MV-4-11 (cell line): ENCODE measurements around the gene DHX40.
A peak's percentile ranks its signal among the peaks of the same experiment; 100 is the strongest.
"Not testable (repeated sequence)": the region's sequence is repeated elsewhere in the genome, so short reads cannot be mapped to it uniquely, and the experiment has no call there.

Source experiments
- DNase-seq: peaks from one replicate; lab custom pipeline; 2025; lab: John Stamatoyannopoulos, UW

The DHX40 gene

GRCh38 chr17:59558953-59559352, 6.5 kb upstream of the DHX40 start:
- DNase-seq = peak; percentile 5

- DNase-seq = peak; percentile 91
These were observed 4.4 kb upstream of the DHX40 start for GRCh38 chr17:59561042-59561441.

DNA sequence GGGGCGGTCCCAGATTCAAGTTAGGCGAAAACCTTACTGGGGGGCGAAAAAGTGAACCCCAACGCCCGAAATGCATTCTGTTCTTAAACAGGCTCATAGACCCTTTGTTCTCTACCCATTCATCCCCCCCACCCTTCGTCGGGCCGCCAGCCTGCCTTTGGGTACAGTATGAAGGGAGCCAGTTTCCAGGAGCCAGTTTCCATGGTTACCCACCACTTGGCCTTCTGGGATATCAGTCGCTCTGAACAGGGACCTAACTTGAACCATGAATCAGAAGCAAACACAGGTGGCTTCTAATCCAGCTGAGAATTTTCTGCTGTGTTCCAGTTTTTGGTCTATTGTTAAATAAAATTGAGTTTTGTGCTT, 532 bp downstream of the DHX40 start:
- peak; percentile 57 for DNase-seq

DNA sequence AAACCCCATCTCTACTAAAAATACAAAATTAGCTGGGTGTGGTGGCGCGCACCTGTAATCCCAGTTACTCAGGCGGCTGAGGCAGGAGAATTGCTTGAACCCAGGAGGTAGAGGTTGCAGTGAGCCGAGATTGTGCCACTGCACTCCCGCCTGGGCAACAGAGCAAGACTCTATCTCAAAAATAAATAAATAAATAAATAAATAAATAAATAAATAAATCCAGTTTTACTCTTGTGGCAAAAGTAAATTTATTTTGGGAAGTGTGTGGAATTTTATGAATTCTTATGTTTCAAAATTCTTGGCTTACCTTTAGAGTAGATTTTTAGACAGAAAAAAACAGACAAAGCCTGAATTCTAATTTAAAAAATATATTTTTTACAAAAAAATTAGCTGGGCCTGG, 3.7 kb downstream of the DHX40 start:
- not testable (repeated sequence) for DNase-seq

GRCh38 chr17:59572301-59572924, 7.0 kb downstream of the DHX40 start:
- DNase-seq = peak; percentile 88

DNA sequence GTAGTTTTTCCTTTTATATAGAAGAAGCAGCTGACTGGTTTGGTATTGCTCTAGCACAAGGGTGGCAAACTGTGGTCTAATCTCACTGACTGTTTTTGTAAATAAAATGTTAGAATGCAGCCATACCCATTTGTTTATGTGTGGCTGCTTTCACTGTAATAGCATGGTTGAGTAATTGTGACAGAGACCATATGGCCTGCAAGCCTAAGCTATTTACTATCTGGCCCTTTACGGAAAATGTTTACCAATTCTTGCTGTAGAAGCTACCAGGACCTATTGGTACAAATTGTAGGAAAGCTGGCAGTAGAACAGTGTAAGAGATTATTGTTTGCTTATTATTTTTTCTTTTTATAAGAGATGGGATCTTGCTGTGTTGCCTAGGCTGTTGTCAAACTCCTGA, 18.8 kb downstream of the DHX40 start:
- not testable (repeated sequence) for DNase-seq

GRCh38 chr17:59600169-59600568, 34.8 kb downstream of the DHX40 start:
- no peak for DNase-seq

DNA sequence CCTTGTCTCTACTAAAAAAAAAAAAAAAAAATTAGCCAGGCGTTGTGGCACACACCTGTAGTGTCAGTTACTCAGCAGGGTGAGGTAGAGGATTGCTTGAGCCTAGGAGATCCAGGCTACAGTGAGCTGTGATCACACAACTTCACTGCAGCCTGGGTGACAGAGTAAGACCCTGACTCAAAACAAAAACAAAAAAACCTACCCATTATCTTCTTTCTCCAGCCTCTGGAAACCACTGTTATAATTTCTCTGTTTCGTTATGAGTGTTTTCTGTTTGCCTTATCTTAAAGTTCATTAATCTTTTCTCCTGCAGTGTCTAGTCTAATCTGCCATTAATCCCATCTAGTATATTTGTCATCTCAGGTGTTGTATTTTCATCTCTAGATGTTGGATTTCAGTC, 35.7 kb downstream of the DHX40 start:
- DNase-seq = no peak

DNA sequence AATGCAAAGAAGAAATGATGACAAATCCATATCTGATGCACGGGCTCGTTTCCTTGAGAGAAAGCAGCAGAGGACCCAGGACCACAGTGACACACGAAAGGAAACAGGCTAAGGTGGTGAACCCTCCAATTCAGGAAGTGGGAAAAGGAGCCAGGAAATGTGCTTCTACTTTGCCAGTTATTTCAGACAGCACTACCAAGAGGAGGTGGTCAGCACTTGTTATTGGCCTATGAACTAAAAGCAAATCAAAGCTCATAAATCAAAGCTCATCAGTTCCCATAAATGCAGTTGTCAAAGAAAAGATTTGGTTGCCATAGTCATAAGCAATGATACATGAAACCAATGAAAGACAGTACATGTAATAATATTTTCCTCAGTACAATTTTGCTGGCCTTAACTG, 41.7 kb downstream of the DHX40 start:
- DNase-seq = no peak

- DNase-seq = peak; percentile 11
These were observed 42.5 kb downstream of the DHX40 start for GRCh38 chr17:59607817-59608403.

DNA sequence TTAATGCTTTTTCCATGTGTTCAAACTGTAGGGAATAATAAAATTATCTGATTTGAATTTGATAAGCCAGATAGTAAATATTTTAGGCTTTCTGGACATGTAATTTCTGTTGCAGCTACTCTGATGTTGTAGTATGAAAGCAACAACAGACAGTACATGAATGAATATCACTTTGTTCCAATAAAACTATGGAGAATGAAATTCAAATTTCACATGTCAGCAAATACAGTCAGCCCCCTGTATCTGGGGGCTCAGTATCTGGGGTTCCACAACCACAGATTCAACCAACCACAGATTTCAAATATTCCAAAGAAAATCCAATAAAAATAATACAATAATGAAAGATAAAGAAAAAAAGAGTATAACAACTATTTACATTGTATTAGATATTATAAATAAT, 46.1 kb downstream of the DHX40 start:
- DNase-seq = no peak

DNA sequence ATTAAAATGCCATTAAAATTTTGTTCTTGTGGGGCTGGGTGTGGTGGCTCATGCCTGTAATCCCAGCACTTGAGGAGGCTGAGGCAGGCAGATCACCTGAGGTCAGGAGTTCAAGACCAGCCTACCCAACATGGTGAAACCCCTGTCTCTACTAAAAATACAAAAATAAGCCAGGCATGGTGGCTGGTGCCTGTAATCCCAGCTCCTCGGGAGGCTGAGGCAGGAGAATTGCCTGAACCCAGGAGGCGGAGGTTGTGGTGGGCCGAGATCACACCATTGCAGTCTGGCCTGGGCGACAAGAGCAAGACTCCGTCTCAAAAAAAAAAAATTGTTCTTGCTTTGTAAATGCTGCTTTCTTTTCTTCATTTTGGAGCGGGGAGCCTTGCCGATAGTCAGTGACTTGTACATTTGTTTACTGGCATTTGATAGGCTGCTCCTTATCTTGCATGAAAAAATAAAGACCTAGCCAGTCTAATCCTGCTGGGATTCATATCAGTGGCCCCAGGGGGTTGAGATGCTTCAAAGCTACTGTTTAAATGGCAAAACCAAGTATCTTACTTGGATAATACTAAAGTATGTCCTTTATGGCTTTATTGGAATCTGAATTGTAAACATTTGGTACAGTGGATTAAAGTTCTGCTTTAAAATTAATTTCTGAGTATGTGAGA, 51.0 kb downstream of the DHX40 start:
- no peak for DNase-seq

GRCh38 chr17:59617156-59617732, 51.8 kb downstream of the DHX40 start:
- no peak for DNase-seq

DNA sequence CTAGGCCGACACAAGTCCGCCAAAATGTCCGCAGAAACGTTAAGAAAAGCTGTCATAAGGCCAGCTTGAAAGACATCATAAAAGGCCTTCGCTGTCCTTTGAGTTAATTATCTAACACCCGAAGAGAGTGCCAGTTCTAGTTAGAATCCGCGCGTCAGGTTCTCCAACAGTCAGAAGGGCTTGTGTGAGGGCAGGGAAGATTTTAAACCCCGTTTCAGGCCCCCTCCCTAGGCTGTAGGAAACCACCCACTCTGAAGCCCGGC, 53.6 kb downstream of the DHX40 start:
- DNase-seq = no peak

GRCh38 chr17:59619298-59620063, 54.1 kb downstream of the DHX40 start, which contains the start of gene CLTC:
TSS of gene CLTC (plus strand) at chr17:59619895. CDS start at chr17:59620132, 237 bp downstream.
- DNase-seq = peak; percentile 95

DNA sequence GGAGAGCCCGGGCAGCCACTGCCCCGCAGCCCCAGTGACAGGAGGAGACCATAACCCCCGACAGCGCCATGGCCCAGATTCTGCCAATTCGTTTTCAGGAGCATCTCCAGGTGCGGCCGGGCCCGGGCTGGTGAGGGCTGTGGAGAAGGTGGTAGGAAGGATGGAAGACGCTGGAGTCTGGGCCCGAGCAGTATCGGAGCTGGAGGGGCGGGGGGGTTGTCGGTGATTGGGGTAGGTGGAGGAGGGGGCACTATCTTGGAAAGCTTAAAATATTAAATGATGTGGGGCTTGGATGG, 54.6 kb downstream of the DHX40 start:
- DNase-seq = no peak

- DNase-seq = peak; percentile 33
These were observed 55.3 kb downstream of the DHX40 start for GRCh38 chr17:59620518-59621259.

GRCh38 chr17:59621771-59622170, 56.4 kb downstream of the DHX40 start:
- no peak for DNase-seq

GRCh38 chr17:59623151-59623550, 57.7 kb downstream of the DHX40 start:
- DNase-seq = no peak

- no peak for DNase-seq
These were observed 61.3 kb downstream of the DHX40 start for GRCh38 chr17:59626756-59627155.

GRCh38 chr17:59627274-59627673, 61.9 kb downstream of the DHX40 start:
- no peak for DNase-seq

GRCh38 chr17:59627770-59628171, 62.4 kb downstream of the DHX40 start:
- peak; percentile 78 for DNase-seq
